ENCODE data around the gene KRTAP17-1. TPM values are rescaled to one million over a fixed set of nuclear protein-coding genes. Genes with fewer than 3 reads are reported as not detected.
"Not testable (repeated sequence)": the region's sequence is repeated elsewhere in the genome, so short reads cannot be mapped to it uniquely, and the experiment has no call there.

KRTAP17-1 gene
- total RNA-seq, 2 experiments from 2014 or later = not detected

DNA sequence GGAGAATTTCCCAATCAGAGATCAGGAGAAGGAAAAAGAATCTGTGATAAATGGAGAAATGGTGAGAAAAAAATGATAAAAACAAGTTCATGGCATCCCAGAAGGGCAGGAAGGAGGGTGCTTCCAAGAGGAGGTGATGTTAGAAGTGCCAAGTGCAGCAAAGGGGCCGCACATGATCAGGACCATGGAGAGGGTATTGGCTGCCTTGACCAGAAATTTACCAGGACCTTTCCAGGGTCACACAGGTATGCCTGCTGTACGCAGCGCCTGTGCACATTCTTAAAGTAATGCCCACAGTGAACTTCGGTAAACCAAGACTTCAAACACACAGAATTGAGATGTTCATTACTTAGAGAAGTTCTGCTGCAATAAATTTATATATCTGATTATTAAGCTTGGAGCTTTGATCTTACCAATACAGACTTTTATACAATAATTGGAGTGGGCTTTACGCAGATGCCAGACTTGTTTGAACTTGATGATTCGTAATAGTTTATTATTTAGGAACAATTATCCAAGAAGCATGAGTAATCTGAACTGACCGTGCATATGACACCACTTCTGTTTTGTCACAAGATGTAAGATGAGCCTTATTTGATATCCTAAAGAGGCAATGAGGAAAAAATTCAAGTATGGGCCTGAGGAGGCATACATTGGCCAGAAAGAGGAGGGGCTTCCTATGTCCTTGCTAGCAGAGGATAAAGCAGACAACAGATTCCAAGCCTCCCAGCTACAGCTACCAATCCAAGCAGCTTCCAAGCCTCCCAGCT lies 37.3 kb upstream of the KRTAP17-1 start:
- no peak overlapping the region for H3K27ac Mint-ChIP-seq
- no peak for ATAC-seq
- peaks cover 2% of the 10 kb centered on the region for H3K27me3 Mint-ChIP-seq
- no peaks in the 10 kb centered on the region for H3K36me3 Mint-ChIP-seq (ENCODE audit: low read depth)
- peaks cover 4% of the 10 kb centered on the region for H3K4me1 Mint-ChIP-seq (ENCODE audit: low read depth)
- TF ChIP-seq, protein P1, sequence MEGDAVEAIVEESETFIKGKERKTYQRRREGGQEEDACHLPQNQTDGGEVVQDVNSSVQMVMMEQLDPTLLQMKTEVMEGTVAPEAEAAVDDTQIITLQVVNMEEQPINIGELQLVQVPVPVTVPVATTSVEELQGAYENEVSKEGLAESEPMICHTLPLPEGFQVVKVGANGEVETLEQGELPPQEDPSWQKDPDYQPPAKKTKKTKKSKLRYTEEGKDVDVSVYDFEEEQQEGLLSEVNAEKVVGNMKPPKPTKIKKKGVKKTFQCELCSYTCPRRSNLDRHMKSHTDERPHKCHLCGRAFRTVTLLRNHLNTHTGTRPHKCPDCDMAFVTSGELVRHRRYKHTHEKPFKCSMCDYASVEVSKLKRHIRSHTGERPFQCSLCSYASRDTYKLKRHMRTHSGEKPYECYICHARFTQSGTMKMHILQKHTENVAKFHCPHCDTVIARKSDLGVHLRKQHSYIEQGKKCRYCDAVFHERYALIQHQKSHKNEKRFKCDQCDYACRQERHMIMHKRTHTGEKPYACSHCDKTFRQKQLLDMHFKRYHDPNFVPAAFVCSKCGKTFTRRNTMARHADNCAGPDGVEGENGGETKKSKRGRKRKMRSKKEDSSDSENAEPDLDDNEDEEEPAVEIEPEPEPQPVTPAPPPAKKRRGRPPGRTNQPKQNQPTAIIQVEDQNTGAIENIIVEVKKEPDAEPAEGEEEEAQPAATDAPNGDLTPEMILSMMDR (IDR thresholded peaks at IDR 0.05) = no peak
- H3K4me3 Mint-ChIP-seq = no peak overlapping the region
- intact Hi-C loops (cut with micrococcal nuclease) = no loop called here
- POLR2A ChIA-PET = no interaction called here
- peaks cover 2% of the 10 kb centered on the region for H3K9me3 Mint-ChIP-seq
- CTCF ChIA-PET = no interaction called here
- DNase-seq = no peak

DNA sequence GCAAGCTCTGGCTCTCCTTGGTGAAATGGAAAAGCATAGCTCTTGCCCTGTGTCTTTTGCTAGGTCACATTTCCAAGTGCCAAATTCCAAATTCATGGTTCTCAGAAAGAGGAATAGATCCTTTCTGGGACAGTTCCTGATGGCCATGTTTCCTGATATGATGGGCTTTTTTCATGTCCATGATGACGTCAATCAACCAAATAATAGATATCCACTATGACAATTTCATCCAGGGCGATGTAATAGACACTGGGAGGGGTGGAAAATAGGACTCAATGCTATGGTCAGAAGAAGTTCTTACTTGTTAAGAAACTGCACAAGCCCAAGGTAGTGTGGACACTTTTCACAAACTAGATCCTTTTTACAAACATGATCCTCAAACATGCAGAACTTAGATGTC lies 35.7 kb upstream of the KRTAP17-1 start:
- Mint-ChIP-seq H3K27ac (no peak overlapping the region), H3K9me3 (no peaks in the 10 kb centered on the region), H3K4me1 (ENCODE audit: low read depth) (peaks cover 4% of the 10 kb centered on the region), H3K36me3 (ENCODE audit: low read depth) (no peaks in the 10 kb centered on the region), H3K4me3 (no peak overlapping the region), H3K27me3 (peaks cover 2% of the 10 kb centered on the region)
- ATAC-seq = no peak
- no peak for DNase-seq
- intact Hi-C loops (cut with micrococcal nuclease) = no loop called here
- TF ChIP-seq, protein P1 (IDR thresholded peaks at IDR 0.05) = no peak
- POLR2A ChIA-PET = no interaction called here
- CTCF ChIA-PET = no interaction called here

DNA sequence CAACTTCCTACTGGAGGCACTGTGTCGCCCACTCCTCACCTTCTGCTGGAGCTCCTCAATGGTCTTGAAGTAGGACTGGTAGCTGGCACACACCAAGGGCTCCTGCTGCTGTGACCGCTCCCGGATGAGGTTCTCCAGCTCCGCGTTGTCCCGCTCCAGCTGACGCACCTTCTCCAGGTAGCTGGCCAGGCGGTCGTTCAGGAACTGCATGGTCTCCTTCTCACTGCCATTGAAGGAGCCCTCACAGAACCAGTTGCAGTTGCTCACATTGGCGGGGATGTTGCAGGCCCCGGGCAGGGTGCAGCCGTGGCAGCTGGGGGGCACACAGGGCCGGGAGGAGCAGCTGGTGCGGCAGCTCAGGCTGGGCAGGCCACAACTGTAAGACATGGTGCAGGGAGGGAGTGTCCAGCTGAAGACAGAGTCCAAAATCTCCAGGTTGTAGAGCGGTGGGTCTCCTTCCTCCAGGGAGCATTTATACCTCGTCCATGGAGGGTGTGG lies 34.9 kb upstream of the KRTAP17-1 start, which contains the start of gene KRT33A:
Gene KRT33A, minus strand, starts transcription at position 448 of the 498 bp plus-strand sequence. Its CDS starts 61 bp downstream, at position 387.
- H3K4me3 Mint-ChIP-seq; DNase-seq; H3K9me3 Mint-ChIP-seq; H3K4me1 Mint-ChIP-seq (ENCODE audit: low read depth); H3K27me3 Mint-ChIP-seq; H3K36me3 Mint-ChIP-seq (ENCODE audit: low read depth); intact Hi-C loops (cut with micrococcal nuclease); POLR2A ChIA-PET; ATAC-seq; H3K27ac Mint-ChIP-seq; CTCF ChIA-PET: not testable (repeated sequence)

DNA sequence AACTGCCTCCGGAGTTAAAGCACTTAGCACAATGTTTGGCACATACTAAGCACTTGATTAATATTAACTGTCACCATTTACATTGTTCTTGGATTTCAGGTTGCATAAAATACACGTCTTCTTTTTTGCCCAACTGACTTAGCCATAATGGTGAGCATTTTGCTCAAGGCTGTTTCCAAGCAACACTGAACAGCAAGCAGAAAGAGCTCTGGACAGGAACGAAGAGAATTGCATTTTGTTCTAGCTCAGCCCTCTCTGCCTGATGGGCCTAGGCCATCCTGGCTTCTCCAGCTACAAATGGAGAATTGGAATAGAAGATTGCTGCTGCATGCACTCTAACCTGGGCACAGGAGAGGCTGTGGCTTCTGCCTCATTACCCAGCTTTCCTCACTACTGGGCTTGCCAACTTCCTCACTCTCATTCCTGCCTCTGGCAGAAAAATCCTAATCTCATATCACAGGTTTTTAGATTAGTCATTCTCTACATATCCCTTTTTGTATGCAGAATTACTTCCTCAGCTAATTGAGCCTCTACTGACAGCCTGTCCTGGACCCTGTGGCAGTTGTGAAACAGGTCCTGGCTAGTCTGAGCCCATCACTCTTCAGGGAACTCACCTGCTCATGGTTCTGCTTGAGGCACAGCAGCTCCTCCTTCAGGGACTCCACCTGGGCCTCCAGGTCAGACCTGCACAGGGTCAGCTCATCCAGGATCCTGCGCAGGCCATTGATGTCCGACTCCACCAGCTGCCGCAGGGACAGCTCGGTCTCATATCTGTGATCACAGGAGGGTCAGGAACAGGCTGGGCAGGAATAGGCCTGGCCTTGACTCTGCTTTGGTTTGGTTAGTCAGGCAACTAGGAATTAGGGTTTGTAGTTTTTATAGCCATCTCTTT lies 32.6 kb upstream of the KRTAP17-1 start:
- CTCF ChIA-PET = interaction anchor here (0.8 to 1.9 kb wide), 6 partner anchors 9 to 439 kb away, joined by 3 to 7 read pairs (median 4); no protein-coding TSS in a partner anchor
- peaks cover 2% of the 10 kb centered on the region for H3K27me3 Mint-ChIP-seq

DNA sequence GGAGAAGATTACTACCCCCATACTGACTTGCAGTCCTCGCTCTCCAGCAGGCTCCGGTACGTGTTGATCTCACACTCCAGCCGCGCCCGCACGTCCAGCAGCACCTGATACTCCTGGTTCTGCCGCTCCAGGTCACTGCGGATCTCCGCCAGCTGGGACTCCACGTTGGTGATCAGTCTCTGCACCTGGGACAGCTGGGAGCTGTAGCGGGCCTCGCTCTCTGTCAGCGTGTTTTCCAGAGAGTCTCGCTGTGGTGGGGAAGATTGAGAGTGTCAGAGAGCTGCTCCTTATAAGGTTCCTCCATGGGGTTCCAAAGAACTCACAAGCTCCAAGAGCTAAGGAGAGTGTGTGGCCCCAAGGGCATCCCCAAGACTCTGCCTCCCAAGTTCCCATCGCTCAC lies 30.9 kb upstream of the KRTAP17-1 start:
- ATAC-seq; H3K4me3 Mint-ChIP-seq; H3K27me3 Mint-ChIP-seq; DNase-seq; H3K36me3 Mint-ChIP-seq (ENCODE audit: low read depth); H3K9me3 Mint-ChIP-seq; H3K27ac Mint-ChIP-seq; POLR2A ChIA-PET; CTCF ChIA-PET; intact Hi-C loops (cut with micrococcal nuclease): not testable (repeated sequence)
- H3K4me1 Mint-ChIP-seq (ENCODE audit: low read depth) = peaks cover 11% of the 10 kb centered on the region

More for the DNA sequence above, 32.6 kb upstream of the KRTAP17-1 start:
- Mint-ChIP-seq H3K4me3 (no peak overlapping the region), H3K36me3 (ENCODE audit: low read depth) (no peaks in the 10 kb centered on the region), H3K4me1 (ENCODE audit: low read depth) (peaks cover 7% of the 10 kb centered on the region), H3K9me3 (peaks cover 5% of the 10 kb centered on the region), H3K27ac (no peak overlapping the region)
- POLR2A ChIA-PET = interaction anchor here (1.0 kb wide), 1 partner anchor 24 kb away, joined by 3 read pairs; no protein-coding TSS in a partner anchor
- TF ChIP-seq, protein P1 (IDR thresholded peaks at IDR 0.05) = no peak
- ATAC-seq (no peak), DNase-seq (no peak)
- intact Hi-C loops (cut with micrococcal nuclease) = no loop called here

All from activated CD8-positive, alpha-beta T cell treated with anti-CD3 and anti-CD28 coated beads for 36 hours (primary cell).